Mesodermal cell (in vitro differentiated cells): ENCODE data around the gene SYNJ1.
A peak's percentile ranks its signal among the peaks of the same experiment; 100 is the strongest.
"Not testable (repeated sequence)": the region's sequence is repeated elsewhere in the genome, so short reads cannot be mapped to it uniquely, and the experiment has no call there.

Experiments used
- H3K27ac ChIP-seq: 2 replicates; pipeline ENCODE4 v1.7.0; 2013; ENCODE audit warnings: mild to moderate bottlenecking, low read depth, low read length, moderate library complexity; ENCODE audit not compliant: severe bottlenecking
- H3K36me3 ChIP-seq: 2 replicates; pipeline ENCODE4 v1.7.1; 2013; ENCODE audit warnings: mild to moderate bottlenecking, low read length, moderate library complexity; ENCODE audit not compliant: control insufficient read depth, insufficient read depth
- H3K4me1 ChIP-seq: one replicate; pipeline ENCODE4 v1.7.1; 2013; ENCODE audit warnings: mild to moderate bottlenecking, low read length; ENCODE audit not compliant: insufficient read depth, control insufficient read depth, poor library complexity, severe bottlenecking
- H3K4me3 ChIP-seq: 2 replicates; pipeline ENCODE4 v1.7.0; 2013; ENCODE audit warnings: low read length, control low read depth, mild to moderate bottlenecking; ENCODE audit not compliant: insufficient read depth, poor library complexity, severe bottlenecking; ENCODE audit errors: extremely low read depth
- H3K9me3 ChIP-seq: 2 replicates; pipeline ENCODE4 v1.7.1; 2013; ENCODE audit warnings: mild to moderate bottlenecking, low read length, moderate library complexity; ENCODE audit not compliant: control insufficient read depth
- WGBS, 2 experiments: methylation state at CpG; one replicate each; pipeline ENCODE4 v1.1.5; 2013; ENCODE audit warnings: missing lambda C conversion rate in 2 of 2; ENCODE audit not compliant: insufficient coverage in 2 of 2; 5-methylcytosine and 5-hydroxymethylcytosine counted together

Gene SYNJ1

GRCh38 chr21:32612075-32612998 lies 115.5 kb downstream of the SYNJ1 start, which contains the start of gene CFAP298:
Gene CFAP298 (minus strand): TSS chr21:32612377. CDS start chr21:32612243, 134 bp downstream.
- no peaks in the 10 kb centered on the region for H3K4me1 ChIP-seq
- peaks cover 24% of the 10 kb centered on the region for H3K36me3 ChIP-seq
- H3K27ac ChIP-seq, result peak within 1 kb of the TSS; percentile 100
- H3K9me3 ChIP-seq, result no peaks in the 10 kb centered on the region
- peak within 1 kb of the TSS; percentile 94 for H3K4me3 ChIP-seq
- WGBS, 2 experiments, result 0 to 1% methylated on average over 63 to 67 of the region's 81 CpGs

GRCh38 chr21:32611471-32611997 lies 116.3 kb downstream of the SYNJ1 start:
- Histone ChIP-seq H3K36me3 (peaks cover 29% of the 10 kb centered on the region), H3K9me3 (no peaks in the 10 kb centered on the region), H3K4me1 (no peaks in the 10 kb centered on the region), H3K27ac (peak overlapping the region; percentile 100), H3K4me3 (peak overlapping the region; percentile 94)
- WGBS, 2 experiments, result 1 to 2% methylated on average over 26 of the region's 28 CpGs

DNA sequence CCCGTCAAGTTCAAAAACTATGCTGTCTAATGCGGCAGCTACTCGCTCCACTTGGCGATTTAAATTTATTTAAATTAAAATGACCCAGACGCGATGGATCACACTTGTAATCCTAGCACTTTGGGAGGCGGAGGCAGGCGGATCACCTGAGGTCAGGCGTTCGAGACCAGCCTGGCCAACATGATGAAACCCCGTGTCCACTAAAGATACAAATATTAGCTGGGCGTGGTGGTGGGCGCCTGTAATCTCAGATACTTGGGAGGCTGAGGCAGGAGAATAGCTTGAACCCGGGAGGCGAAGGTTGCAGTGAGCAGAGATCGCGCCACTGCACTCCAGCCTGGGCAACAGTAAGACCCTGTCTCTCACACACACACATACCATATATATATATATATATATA lies 116.9 kb downstream of the SYNJ1 start:
- H3K36me3 ChIP-seq, result peaks cover 35% of the 10 kb centered on the region

DNA sequence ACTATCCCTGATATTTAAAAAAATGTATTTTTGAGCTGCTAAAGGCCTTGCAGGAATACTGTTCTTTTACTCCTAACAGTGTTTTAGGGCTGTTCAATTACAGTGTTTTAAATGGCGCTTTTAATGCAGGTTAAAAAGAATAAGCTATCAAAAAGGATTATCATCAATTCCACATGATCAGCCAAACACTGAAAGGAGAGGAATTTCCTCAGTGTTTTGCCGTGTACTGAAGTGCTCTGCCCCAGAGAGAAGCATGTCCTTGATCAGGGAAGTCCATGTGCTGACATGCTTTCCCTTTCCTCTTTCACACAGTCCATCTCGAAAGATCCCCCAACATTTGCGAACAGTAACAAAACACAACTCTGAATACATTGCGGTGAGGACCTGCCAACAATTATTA lies 119.0 kb downstream of the SYNJ1 start:
- Histone ChIP-seq H3K27ac (no peak overlapping the region), H3K4me1 (no peaks in the 10 kb centered on the region), H3K9me3 (no peaks in the 10 kb centered on the region), H3K4me3 (no peak overlapping the region), H3K36me3 (peaks cover 55% of the 10 kb centered on the region)
- 92 to 100% methylated on average over 4 of the region's 5 CpGs for WGBS, 2 experiments

More for the DNA sequence above, 116.9 kb downstream of the SYNJ1 start:
- not testable (repeated sequence) for H3K4me1 ChIP-seq, H3K27ac ChIP-seq, H3K9me3 ChIP-seq
- 73 to 82% methylated on average over 8 to 9 of the region's 17 CpGs for WGBS, 2 experiments
- peak overlapping the region; percentile 94 for H3K4me3 ChIP-seq

DNA sequence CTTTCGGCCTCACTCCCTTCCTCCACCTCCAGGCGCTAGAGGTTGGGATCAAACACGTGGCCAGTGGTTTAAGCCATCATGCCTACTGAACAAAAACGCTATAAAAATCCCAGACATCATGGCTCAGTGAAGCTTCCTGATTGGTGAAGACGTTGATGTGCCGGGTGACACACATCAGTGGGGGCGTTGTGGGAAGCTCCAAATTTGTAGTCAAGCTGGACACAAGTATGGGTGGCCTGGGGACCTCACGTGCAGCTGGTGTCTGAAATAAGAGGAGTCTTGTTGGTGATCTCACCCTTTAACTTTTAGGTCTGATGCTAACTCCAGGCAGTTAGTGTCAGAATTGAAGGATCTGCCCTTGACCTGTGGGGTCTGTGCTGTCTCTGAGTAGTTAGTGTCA lies 122.3 kb downstream of the SYNJ1 start:
- Histone ChIP-seq H3K4me1 (no peaks in the 10 kb centered on the region), H3K36me3 (peaks cover 77% of the 10 kb centered on the region), H3K27ac (no peak overlapping the region), H3K4me3 (no peak overlapping the region), H3K9me3 (no peaks in the 10 kb centered on the region)
- 95 to 97% methylated on average over 8 of the region's 8 CpGs for WGBS, 2 experiments

- Histone ChIP-seq H3K4me3 (no peak overlapping the region), H3K27ac (no peak overlapping the region), H3K36me3 (peaks cover 81% of the 10 kb centered on the region), H3K4me1 (no peaks in the 10 kb centered on the region), H3K9me3 (no peaks in the 10 kb centered on the region)
- 37 to 47% methylated on average over 6 to 8 of the region's 8 CpGs for WGBS, 2 experiments
Observed at GRCh38 chr21:32604464-32604863, 123.3 kb downstream of the SYNJ1 start.

DNA sequence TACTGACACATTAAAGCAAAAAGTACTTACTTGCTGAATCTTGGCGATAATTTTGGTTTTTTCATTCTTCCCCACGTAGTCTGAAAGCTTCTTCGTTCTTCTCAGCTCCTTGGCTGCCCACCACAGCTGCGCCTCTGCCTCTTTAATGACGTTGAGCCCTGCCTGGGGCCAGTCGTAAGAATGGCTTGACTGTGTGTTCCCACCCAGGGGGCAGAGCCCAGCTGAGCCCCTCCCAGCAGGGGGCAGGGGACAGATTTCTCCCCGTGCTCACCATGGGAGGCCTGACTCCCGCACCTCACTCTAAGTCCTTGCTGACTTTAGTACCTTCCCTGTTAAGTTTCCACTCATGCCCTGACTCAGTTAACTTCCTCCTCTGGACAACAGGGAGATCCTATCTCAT lies 124.7 kb downstream of the SYNJ1 start:
- peaks cover 82% of the 10 kb centered on the region for H3K36me3 ChIP-seq
- 75 to 80% methylated on average over 8 of the region's 8 CpGs for WGBS, 2 experiments
- no peaks in the 10 kb centered on the region for H3K4me1 ChIP-seq
- no peak overlapping the region for H3K27ac ChIP-seq
- no peak overlapping the region for H3K4me3 ChIP-seq
- no peaks in the 10 kb centered on the region for H3K9me3 ChIP-seq

- 84 to 96% methylated on average over 5 to 6 of the region's 6 CpGs for WGBS, 2 experiments
- no peak overlapping the region for H3K27ac ChIP-seq
- H3K9me3 ChIP-seq, result no peaks in the 10 kb centered on the region
- no peak overlapping the region for H3K4me3 ChIP-seq
- no peaks in the 10 kb centered on the region for H3K4me1 ChIP-seq
- H3K36me3 ChIP-seq, result peaks cover 75% of the 10 kb centered on the region
Observed at GRCh38 chr21:32602099-32602498, 125.7 kb downstream of the SYNJ1 start.

GRCh38 chr21:32599526-32599925 lies 128.3 kb downstream of the SYNJ1 start:
- peaks cover 53% of the 10 kb centered on the region for H3K36me3 ChIP-seq
- WGBS, 2 experiments, result 92 to 97% methylated on average over 5 to 8 of the region's 8 CpGs

GRCh38 chr21:32599091-32599490 lies 128.7 kb downstream of the SYNJ1 start:
- WGBS, 2 experiments, result 80 to 94% methylated on average over 1 to 3 of the region's 5 CpGs
- no peaks in the 10 kb centered on the region for H3K4me1 ChIP-seq
- H3K27ac ChIP-seq, result no peak overlapping the region
- no peaks in the 10 kb centered on the region for H3K9me3 ChIP-seq
- H3K4me3 ChIP-seq, result no peak overlapping the region
- H3K36me3 ChIP-seq, result peaks cover 49% of the 10 kb centered on the region

More at GRCh38 chr21:32599526-32599925, 128.3 kb downstream of the SYNJ1 start:
- H3K4me1 ChIP-seq, result no peaks in the 10 kb centered on the region
- no peak overlapping the region for H3K4me3 ChIP-seq
- H3K27ac ChIP-seq, result no peak overlapping the region
- H3K9me3 ChIP-seq, result no peaks in the 10 kb centered on the region

- Histone ChIP-seq H3K36me3 (peaks cover 33% of the 10 kb centered on the region), H3K4me1 (no peaks in the 10 kb centered on the region), H3K27ac (no peak overlapping the region), H3K4me3 (no peak overlapping the region), H3K9me3 (no peaks in the 10 kb centered on the region)
- WGBS, 2 experiments, result 84 to 100% methylated on average over 2 to 4 of the region's 6 CpGs
Observed at GRCh38 chr21:32597205-32597604, 130.6 kb downstream of the SYNJ1 start.
